WTC11 (cell line): Measurements from ENCODE around the gene LRP3. TPM values are rescaled to one million over a fixed set of nuclear protein-coding genes. Genes with fewer than 3 reads are reported as not detected.

Experiments used
- ATAC-seq: fragments of 200-7000 bp; cut with Tn5 transposase; 2 replicates; pipeline ENCODE4 v1.10.0; 2021; ENCODE audit warnings: mild to moderate bottlenecking, moderate library complexity
- CTCF ChIA-PET: fragments of 300-600 bp; sonication (Branson Sonifier 250); formaldehyde crosslinking; loops from one replicate; lab custom pipeline; 2021; ENCODE audit warnings: antibody characterized with exemption; lab: Charles Lee
- POLR2A ChIA-PET: fragments of 350-600 bp; sonication (Branson Sonifier 250); formaldehyde crosslinking; loops from one replicate; lab custom pipeline; 2021; ENCODE audit warnings: antibody characterized with exemption; lab: Charles Lee
- DNase-seq: peaks from one replicate; pipeline ENCODE4 v3.0.0; 2021; ENCODE audit warnings: low spot score
- H3K27ac Mint-ChIP-seq: 2 replicates; pipeline ENCODE4 v1.8.0; 2021; ENCODE audit warnings: mixed read lengths
- H3K27me3 Mint-ChIP-seq: 2 replicates; pipeline ENCODE4 v1.8.0; 2021; ENCODE audit warnings: low read depth, mild to moderate bottlenecking, moderate library complexity, mixed read lengths
- H3K36me3 Mint-ChIP-seq: 2 replicates; pipeline ENCODE4 v1.8.0; 2021; ENCODE audit warnings: mixed read lengths
- H3K4me1 Mint-ChIP-seq: 2 replicates; pipeline ENCODE4 v1.8.0; 2022; ENCODE audit warnings: mixed read lengths
- H3K4me3 Mint-ChIP-seq: 2 replicates; pipeline ENCODE4 v1.8.0; 2021; ENCODE audit warnings: mild to moderate bottlenecking, moderate library complexity, mixed read lengths
- H3K9me3 Mint-ChIP-seq: 2 replicates; pipeline ENCODE4 v1.8.0; 2021; ENCODE audit warnings: mixed read lengths
- CREM ChIP-seq: sonication (generic); formaldehyde crosslinking; IDR thresholded peaks from 2 replicates; pipeline ENCODE4 v1.8.1; 2022; ENCODE audit warnings: mild to moderate bottlenecking, missing genetic modification reagents, moderate library complexity
- E2F1 ChIP-seq: sonication (generic); formaldehyde crosslinking; IDR thresholded peaks from 2 replicates; pipeline ENCODE4 v1.8.0; 2022; ENCODE audit warnings: mild to moderate bottlenecking, missing genetic modification reagents
- ESRRA ChIP-seq: sonication (generic); formaldehyde crosslinking; IDR thresholded peaks from 2 replicates; pipeline ENCODE4 v1.8.1; 2022; ENCODE audit warnings: mild to moderate bottlenecking, missing genetic modification reagents, borderline replicate concordance
- FOXP1 ChIP-seq: sonication (generic); formaldehyde crosslinking; IDR thresholded peaks from 2 replicates; pipeline ENCODE4 v1.8.0; 2022; ENCODE audit warnings: missing genetic modification reagents, mild to moderate bottlenecking, moderate library complexity, borderline replicate concordance
- MLX ChIP-seq: sonication (generic); formaldehyde crosslinking; IDR thresholded peaks from 2 replicates; pipeline ENCODE4 v1.8.1; 2023; ENCODE audit warnings: mild to moderate bottlenecking, missing genetic modification reagents, moderate library complexity
- MYBL2 ChIP-seq: sonication (generic); formaldehyde crosslinking; IDR thresholded peaks from 2 replicates; pipeline ENCODE4 v1.8.1; 2023; ENCODE audit warnings: mild to moderate bottlenecking, moderate library complexity, missing genetic modification reagents
- RELA ChIP-seq: sonication (generic); formaldehyde crosslinking; IDR thresholded peaks from 2 replicates; pipeline ENCODE4 v1.8.1; 2022; ENCODE audit warnings: missing genetic modification reagents, mild to moderate bottlenecking, borderline replicate concordance
- TCF7 ChIP-seq: sonication (generic); formaldehyde crosslinking; IDR thresholded peaks from 2 replicates; pipeline ENCODE4 v1.8.0; 2022; ENCODE audit warnings: mild to moderate bottlenecking, low read depth, missing genetic modification reagents, moderate library complexity
- TP53 ChIP-seq: sonication (generic); formaldehyde crosslinking; IDR thresholded peaks from 2 replicates; pipeline ENCODE4 v1.8.1; 2023; ENCODE audit warnings: mild to moderate bottlenecking, missing genetic modification reagents
- ZNF425 ChIP-seq: fragments of 250-450 bp; sonication (Bioruptor Pico); conservative IDR thresholded peaks from 2 replicates; pipeline ENCODE4 v1.9.0; 2021; ENCODE audit warnings: mild to moderate bottlenecking
- ZNF532 ChIP-seq: fragments of 250-450 bp; sonication (Bioruptor Pico); IDR thresholded peaks from 2 replicates; pipeline ENCODE4 v1.9.0; 2021; ENCODE audit warnings: mild to moderate bottlenecking, borderline replicate concordance
- total RNA-seq: library from RNA; stranded (reverse); gene quantifications from 3 replicates; pipeline ENCODE4 v1.2.3, GENCODE V29; 2021
- TF ChIP-seq, protein P1 (sequence below): fragments of 250-450 bp; sonication (Bioruptor Pico); IDR thresholded peaks from 2 replicates; pipeline ENCODE4 v1.9.0; 2021; ENCODE audit warnings: moderate library complexity, mild to moderate bottlenecking, inconsistent platforms, borderline replicate concordance
- TF ChIP-seq, protein P2 (sequence below): sonication (generic); formaldehyde crosslinking; conservative IDR thresholded peaks from 2 replicates; pipeline ENCODE4 v1.8.1; 2023; ENCODE audit warnings: mild to moderate bottlenecking, low read depth, missing genetic modification reagents, moderate library complexity
- TF ChIP-seq, protein P3 (sequence below): sonication (generic); formaldehyde crosslinking; IDR thresholded peaks from 2 replicates; pipeline ENCODE4 v1.8.1; 2022; ENCODE audit warnings: missing genetic modification reagents, borderline replicate concordance

Gene LRP3
- total RNA-seq, 1 experiment from 2014 or later, result 47.0 TPM

GRCh38 chr19:33207903-33208302 lies 13.8 kb downstream of the LRP3 start:
- Mint-ChIP-seq H3K4me1 (no peaks in the 10 kb centered on the region), H3K27me3 (no peaks in the 10 kb centered on the region; the same call in 1 of the 2 replicates), H3K4me3 (no peak overlapping the region), H3K9me3 (0 out of 2 replicates have a peak, but pooled peaks cover 3% of the 10 kb centered on the region), H3K36me3 (peaks cover 6% of the 10 kb centered on the region), H3K27ac (no peak overlapping the region)
- TF ChIP-seq CREM (no peak), MLX (CRISPR knock-in tag) (no peak), ESRRA (no peak), TCF7 (CRISPR knock-in tag) (no peak), ZNF532 (CRISPR knock-in tag) (no peak), MYBL2 (CRISPR knock-in tag) (no peak), ZNF425 (CRISPR knock-in tag) (no peak)
- TF ChIP-seq, protein P1, sequence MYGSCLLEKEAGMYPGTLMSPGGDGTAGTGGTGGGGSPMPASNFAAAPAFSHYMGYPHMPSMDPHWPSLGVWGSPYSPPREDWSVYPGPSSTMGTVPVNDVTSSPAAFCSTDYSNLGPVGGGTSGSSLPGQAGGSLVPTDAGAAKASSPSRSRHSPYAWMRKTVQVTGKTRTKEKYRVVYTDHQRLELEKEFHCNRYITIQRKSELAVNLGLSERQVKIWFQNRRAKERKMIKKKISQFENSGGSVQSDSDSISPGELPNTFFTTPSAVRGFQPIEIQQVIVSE, result no peak
- ChIA-PET POLR2A (no interaction called here), CTCF (no interaction called here)
- ATAC-seq, result no peak
- DNase-seq, result no peak

GRCh38 chr19:33208371-33208895 lies 14.3 kb downstream of the LRP3 start:
- Mint-ChIP-seq H3K27me3 (no peaks in the 10 kb centered on the region), H3K4me3 (no peak overlapping the region), H3K27ac (no peak overlapping the region), H3K4me1 (no peaks in the 10 kb centered on the region), H3K36me3 (peaks cover under 1% of the 10 kb centered on the region; the same call in 1 of the 2 replicates), H3K9me3 (no peaks in the 10 kb centered on the region)
- POLR2A ChIA-PET, result no interaction called here
- DNase-seq (no peak), ATAC-seq (no peak)
- CTCF ChIA-PET, result interaction anchor here (0.8 to 2.2 kb wide), 2 partner anchors 24 to 190 kb away, joined by 3 to 12 read pairs; no protein-coding TSS in a partner anchor
- TF ChIP-seq ZNF532 (CRISPR knock-in tag), result no peak
- TF ChIP-seq, protein P2, sequence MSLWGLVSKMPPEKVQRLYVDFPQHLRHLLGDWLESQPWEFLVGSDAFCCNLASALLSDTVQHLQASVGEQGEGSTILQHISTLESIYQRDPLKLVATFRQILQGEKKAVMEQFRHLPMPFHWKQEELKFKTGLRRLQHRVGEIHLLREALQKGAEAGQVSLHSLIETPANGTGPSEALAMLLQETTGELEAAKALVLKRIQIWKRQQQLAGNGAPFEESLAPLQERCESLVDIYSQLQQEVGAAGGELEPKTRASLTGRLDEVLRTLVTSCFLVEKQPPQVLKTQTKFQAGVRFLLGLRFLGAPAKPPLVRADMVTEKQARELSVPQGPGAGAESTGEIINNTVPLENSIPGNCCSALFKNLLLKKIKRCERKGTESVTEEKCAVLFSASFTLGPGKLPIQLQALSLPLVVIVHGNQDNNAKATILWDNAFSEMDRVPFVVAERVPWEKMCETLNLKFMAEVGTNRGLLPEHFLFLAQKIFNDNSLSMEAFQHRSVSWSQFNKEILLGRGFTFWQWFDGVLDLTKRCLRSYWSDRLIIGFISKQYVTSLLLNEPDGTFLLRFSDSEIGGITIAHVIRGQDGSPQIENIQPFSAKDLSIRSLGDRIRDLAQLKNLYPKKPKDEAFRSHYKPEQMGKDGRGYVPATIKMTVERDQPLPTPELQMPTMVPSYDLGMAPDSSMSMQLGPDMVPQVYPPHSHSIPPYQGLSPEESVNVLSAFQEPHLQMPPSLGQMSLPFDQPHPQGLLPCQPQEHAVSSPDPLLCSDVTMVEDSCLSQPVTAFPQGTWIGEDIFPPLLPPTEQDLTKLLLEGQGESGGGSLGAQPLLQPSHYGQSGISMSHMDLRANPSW (CRISPR knock-in tag), result no peak
- no peak for TF ChIP-seq FOXP1 (CRISPR knock-in tag)
- no peak for TF ChIP-seq TP53 (CRISPR knock-in tag)
- TF ChIP-seq E2F1 (CRISPR knock-in tag), result no peak
- TF ChIP-seq, protein P3, sequence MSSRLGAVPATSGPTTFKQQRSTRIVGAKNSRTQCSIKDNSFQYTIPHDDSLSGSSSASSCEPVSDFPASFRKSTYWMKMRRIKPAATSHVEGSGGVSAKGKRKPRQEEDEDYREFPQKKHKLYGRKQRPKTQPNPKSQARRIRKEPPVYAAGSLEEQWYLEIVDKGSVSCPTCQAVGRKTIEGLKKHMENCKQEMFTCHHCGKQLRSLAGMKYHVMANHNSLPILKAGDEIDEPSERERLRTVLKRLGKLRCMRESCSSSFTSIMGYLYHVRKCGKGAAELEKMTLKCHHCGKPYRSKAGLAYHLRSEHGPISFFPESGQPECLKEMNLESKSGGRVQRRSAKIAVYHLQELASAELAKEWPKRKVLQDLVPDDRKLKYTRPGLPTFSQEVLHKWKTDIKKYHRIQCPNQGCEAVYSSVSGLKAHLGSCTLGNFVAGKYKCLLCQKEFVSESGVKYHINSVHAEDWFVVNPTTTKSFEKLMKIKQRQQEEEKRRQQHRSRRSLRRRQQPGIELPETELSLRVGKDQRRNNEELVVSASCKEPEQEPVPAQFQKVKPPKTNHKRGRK (CRISPR knock-in tag), result no peak
- no peak for TF ChIP-seq RELA (CRISPR knock-in tag)
